GM19240 (cell line): ENCODE measurements around the gene DPY30.
"Not testable (repeated sequence)": the region's sequence is repeated elsewhere in the genome, so short reads cannot be mapped to it uniquely, and the experiment has no call there.

Source experiments
- DNase-seq: peaks from one replicate; pipeline ENCODE4 v3.0.0; 2011; ENCODE audit warnings: low spot score; ENCODE audit not compliant: insufficient read length

The DPY30 gene

DNA sequence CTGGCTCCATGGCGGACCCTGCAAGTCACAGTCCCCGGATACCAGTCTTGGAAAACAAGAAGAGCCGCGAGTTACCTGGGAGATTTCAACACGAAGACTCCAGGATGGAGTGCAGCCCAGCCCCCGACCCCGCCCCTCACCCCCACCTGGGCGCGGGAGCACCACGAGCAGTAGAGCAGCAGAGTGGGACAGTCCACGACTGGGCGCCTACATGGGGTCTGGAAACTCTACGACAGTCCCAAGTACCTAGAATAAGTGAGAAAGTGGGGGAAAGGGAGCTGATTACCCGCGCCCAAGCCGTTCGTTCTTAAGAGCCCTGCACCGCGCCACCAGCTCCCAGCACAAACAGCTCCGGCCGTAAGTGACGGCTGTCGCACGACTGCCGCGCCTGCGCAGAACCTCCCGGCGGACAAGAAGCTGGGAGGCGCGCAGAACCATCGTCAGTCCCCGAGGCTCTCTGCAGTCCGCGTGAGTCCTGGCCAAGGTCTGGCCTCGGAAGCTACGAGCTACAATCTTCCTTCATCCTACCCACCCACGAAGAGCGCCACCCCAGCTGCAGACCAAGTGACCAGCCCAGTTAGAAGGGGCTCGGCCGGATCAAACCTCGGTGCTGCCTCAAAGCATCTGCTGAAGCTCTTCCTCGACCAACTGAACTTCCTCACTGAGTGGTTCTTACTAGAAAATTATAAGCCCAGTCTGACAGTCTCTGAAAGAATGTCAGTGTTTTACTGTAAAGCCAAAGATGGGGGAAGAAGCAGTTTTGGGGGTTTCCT, at the start of gene DPY30:
TSS of gene DPY30 (minus strand) at position 359 of the 773 bp plus-strand sequence. CDS start at position 10, 349 bp downstream.
- DNase-seq, result peak; percentile 76

- no peak for DNase-seq
These were observed 34.5 kb upstream of the DPY30 start for GRCh38 chr2:32074134-32074506.

GRCh38 chr2:32067549-32067948, 27.9 kb upstream of the DPY30 start:
- no peak for DNase-seq

- no peak for DNase-seq
These were observed 25.1 kb upstream of the DPY30 start for GRCh38 chr2:32064713-32065112.

DNA sequence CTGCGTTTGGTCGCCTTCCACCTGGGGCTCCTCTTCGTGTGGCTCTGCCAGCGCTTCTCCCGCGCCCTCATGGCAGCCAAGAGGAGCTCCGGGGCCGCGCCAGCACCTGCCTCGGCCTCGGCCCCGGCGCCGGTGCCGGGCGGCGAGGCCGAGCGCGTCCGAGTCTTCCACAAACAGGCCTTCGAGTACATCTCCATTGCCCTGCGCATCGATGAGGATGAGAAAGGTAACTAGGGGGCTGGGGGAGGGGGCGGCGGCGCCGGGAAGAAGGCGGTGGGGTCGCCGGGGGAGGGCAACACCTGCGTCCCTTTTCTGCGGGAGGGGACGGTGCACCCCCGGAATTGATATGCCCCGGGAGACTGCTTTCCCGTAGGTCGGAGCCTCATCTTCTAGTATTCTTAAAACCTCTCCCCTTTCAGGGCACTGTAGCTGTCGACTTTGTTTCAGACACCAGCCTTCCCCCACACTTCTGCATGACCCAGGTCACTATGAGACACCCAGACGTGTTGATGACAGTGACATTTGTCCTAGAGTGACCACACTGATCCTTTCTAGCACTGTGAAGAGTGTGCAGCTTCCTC, 24.5 kb upstream of the DPY30 start:
- peak; percentile 12 for DNase-seq

DNA sequence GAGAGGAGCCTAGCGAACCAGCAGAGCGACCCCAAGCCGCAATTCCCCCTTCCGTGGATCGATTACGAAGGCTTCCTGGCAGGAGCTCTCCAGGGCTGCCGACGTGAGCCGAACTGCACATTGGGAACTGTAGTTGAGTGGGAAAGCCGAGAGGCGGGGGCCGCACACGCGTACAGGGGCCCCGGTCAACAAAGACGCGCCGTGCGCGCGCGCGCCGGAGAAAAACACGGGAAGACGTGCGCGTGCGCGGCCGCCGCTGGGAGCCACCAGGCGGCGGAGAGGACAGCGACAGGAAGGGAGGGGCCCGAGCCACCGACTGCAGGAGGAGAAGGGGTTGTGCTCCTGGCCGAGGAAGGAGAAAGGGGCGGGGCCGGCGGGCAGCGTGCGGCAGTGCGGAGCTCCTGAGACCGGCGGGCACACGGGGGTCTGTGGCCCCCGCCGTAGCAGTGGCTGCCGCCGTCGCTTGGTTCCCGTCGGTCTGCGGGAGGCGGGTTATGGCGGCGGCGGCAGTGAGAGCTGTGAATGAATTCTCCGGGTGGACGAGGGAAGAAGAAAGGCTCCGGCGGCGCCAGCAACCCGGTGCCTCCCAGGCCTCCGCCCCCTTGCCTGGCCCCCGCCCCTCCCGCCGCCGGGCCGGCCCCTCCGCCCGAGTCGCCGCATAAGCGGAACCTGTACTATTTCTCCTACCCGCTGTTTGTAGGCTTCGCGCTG, 23.9 kb upstream of the DPY30 start, which contains the start of gene SPAST:
TSS of gene SPAST (plus strand) at position 247 of the 711 bp plus-strand sequence. CDS start at position 523, 276 bp downstream.
- peak; percentile 95 for DNase-seq

- DNase-seq, result no peak
These were observed 22.6 kb upstream of the DPY30 start for GRCh38 chr2:32061973-32062861.

GRCh38 chr2:32061430-32061829, 21.8 kb upstream of the DPY30 start:
- no peak for DNase-seq

DNA sequence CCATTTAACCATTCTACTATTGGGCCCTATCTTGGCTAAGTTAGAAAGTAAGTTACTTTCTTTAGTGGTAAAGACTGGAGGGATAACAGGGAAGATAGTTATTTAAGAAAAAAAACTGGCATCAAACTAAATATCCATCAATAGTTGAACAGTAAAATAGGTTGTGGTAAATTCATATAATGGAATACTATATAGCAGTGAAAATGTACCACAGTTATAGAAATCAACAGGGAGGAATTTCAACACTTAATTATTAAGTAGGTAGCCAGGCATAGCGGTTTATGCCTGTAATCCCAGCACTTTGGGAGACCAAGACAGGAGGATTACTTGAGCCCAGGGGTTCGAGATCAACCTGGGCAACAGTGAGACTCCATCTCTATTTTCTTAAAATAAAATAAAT, 20.7 kb upstream of the DPY30 start:
- no peak for DNase-seq

- DNase-seq, result no peak
These were observed 18.5 kb upstream of the DPY30 start for GRCh38 chr2:32058130-32058529.

- DNase-seq, result not testable (repeated sequence)
These were observed 15.0 kb upstream of the DPY30 start for GRCh38 chr2:32054583-32054982.

- no peak for DNase-seq
These were observed 12.3 kb upstream of the DPY30 start for GRCh38 chr2:32051836-32052439.

DNA sequence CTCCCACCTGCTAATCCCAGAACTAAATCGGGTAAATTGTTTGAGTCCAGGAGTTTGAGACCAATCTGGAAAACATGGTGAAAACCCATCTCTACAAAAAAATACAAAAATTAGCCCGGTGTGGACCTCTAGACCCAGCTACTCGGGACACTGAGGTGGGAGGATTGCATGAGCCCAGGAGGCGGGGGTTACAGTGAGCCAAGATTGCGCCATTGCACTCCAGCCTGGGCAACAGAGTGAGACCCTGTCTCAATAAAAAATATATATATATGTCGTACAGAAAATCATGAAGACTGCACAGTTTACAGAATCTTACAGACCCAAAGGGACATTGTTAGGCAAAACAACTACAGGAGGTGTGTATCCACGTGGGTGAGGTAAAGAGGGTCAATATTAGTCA, 4.0 kb upstream of the DPY30 start:
- no peak for DNase-seq

DNA sequence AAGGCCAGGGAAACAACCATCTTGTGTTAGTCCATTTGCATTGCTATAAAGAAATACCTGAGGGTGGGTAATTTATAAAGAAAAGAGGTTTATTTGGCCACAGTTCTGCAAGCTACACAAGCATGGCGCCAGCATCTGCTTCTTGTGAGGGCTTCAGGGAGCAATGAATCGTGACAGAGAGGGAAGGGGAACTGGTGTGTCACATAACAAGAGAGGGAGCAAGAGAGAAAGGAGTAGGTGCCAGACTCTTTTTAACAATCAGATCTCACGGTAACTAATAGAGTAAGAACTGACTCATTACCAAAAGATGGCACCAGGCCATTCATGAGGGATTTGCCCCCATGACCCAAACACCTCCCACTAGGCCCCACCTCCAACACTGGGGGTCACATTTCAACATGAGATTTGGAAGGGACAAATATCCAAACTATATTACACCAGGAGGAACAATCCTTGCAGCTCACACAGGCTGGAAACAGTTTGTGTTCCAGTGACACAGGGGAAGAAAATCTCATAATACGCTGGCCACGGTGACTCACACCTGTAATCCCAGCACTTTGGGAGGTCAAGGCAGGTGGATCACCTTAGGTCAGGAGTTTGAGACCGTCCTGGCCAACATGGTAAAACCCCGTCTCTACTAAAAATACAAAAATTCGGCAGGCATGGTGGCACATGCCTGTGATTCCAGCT, 5.3 kb downstream of the DPY30 start:
- DNase-seq, result not testable (repeated sequence)

- DNase-seq, result not testable (repeated sequence)
These were observed 20.7 kb downstream of the DPY30 start for GRCh38 chr2:32018789-32019482.

DNA sequence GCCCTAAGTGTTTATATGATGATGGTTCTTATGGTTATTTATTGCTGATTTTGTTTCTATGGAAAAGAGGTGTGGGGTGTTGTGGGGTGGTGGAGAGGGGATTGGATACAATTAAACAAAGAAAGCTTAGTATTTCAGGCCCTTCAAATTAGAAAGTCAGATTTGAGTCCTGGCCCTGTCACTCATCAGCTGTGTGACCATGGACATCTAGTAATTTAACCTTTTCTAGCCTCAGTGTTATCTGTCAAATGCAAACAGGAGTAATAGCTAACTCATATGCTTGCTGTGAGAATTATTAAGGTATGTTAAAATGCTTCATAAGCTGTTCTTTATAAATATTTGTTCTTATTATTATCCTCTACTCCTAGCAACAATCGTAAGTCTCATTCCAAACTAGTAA, 26.7 kb downstream of the DPY30 start:
- no peak for DNase-seq

- no peak for DNase-seq
These were observed 28.1 kb downstream of the DPY30 start for GRCh38 chr2:32011485-32011960.

DNA sequence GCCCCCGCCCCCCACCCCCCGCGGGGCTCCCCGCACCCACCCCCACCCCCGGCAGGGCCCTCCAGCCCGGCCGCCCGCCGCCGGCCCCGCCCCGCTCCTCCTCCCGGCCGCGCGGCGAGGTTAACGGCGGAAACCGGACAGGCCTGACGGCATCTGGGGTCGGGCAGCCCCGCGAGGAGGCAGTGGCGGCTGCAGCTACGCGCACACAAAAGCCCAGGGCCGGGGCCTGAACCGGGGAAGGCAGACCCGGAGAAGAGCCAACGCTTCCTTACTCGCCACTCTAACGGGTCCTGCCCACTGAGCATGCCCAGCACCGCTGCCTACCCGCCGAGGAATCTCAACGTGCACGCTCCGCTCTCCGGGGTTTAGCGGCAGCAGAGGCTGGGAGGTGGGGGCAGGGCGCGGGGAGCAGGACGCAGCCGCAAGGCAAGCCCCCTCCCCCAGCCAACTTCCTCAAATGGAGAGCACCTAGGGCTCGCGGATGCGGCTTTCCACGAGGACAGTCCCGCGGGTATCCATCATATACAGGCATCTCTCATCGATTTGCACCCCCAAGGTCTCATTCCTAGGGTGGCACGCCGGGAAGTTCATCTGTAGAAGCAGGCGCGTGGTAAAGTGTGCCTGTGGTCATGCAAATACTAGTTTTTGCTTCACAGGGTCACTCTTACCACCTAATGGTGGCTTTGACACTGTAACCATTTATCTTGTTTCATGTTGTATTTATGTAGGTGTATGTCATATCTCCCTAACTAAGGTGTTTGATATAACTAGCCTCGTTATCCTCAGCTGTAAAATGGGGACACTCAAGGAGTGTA, 28.7 kb downstream of the DPY30 start, which contains the start of gene MEMO1:
TSS of gene MEMO1 (minus strand) at position 339 of the 815 bp plus-strand sequence. CDS start 761 bp downstream, outside the sequence.
- peak; percentile 90 for DNase-seq
